ENCODE data around the gene C1orf53.

Gene C1orf53

GRCh38 chr1:197913495-197914276 lies 11.3 kb downstream of the C1orf53 start:
- DNase-seq (ENCODE audit: low read depth) = no peak
- no peak overlapping the region for H3K4me3 ChIP-seq (ENCODE audit: low read depth, low read length)
- TF ChIP-seq MAX (IDR thresholded peaks at IDR 0.05; ENCODE audit: low read depth, low read length) = no peak

- no peak for TF ChIP-seq CTCF (IDR thresholded peaks at IDR 0.05; ENCODE audit: low read depth, low read length)
- no peak for TF ChIP-seq MAX (IDR thresholded peaks at IDR 0.05; ENCODE audit: low read depth, low read length)
- TF ChIP-seq MYC (IDR thresholded peaks at IDR 0.05; ENCODE audit: low read depth, low read length) = no peak
- no peak for TF ChIP-seq POLR2A (IDR thresholded peaks at IDR 0.05; ENCODE audit: extremely low read depth, insufficient read length)
- H3K4me3 ChIP-seq (ENCODE audit: low read depth, low read length) = no peak overlapping the region
- DNase-seq (ENCODE audit: low read depth) = no peak
Measured at GRCh38 chr1:197914510-197914909, 12.1 kb downstream of the C1orf53 start.

- no peak for TF ChIP-seq MAX (IDR thresholded peaks at IDR 0.05; ENCODE audit: low read depth, low read length)
- no peak for TF ChIP-seq CTCF (IDR thresholded peaks at IDR 0.05; ENCODE audit: low read depth, low read length)
- no peak for TF ChIP-seq MYC (IDR thresholded peaks at IDR 0.05; ENCODE audit: low read depth, low read length)
- TF ChIP-seq POLR2A (IDR thresholded peaks at IDR 0.05; ENCODE audit: extremely low read depth, insufficient read length) = no peak
- no peak for DNase-seq (ENCODE audit: low read depth)
- peak overlapping the region; percentile 27 for H3K4me3 ChIP-seq (ENCODE audit: low read depth, low read length)
Measured at GRCh38 chr1:197915260-197915861, 12.9 kb downstream of the C1orf53 start.

GRCh38 chr1:197915862-197916499 lies 13.6 kb downstream of the C1orf53 start:
- peak overlapping the region; percentile 27 for H3K4me3 ChIP-seq (ENCODE audit: low read depth, low read length)
- peak; percentile 57 for DNase-seq (ENCODE audit: low read depth)
- no peak for TF ChIP-seq POLR2A (IDR thresholded peaks at IDR 0.05; ENCODE audit: extremely low read depth, insufficient read length)
- TF ChIP-seq CTCF (IDR thresholded peaks at IDR 0.05; ENCODE audit: low read depth, low read length) = peak; percentile 42

- H3K4me3 ChIP-seq (ENCODE audit: low read depth, low read length) = peak overlapping the region; percentile 27
- TF ChIP-seq MAX (IDR thresholded peaks at IDR 0.05; ENCODE audit: low read depth, low read length) (no peak), POLR2A (IDR thresholded peaks at IDR 0.05; ENCODE audit: extremely low read depth, insufficient read length) (no peak), CTCF (IDR thresholded peaks at IDR 0.05; ENCODE audit: low read depth, low read length) (no peak), MYC (IDR thresholded peaks at IDR 0.05; ENCODE audit: low read depth, low read length) (no peak)
- no peak for DNase-seq (ENCODE audit: low read depth)
Measured at GRCh38 chr1:197916500-197916983, 14.1 kb downstream of the C1orf53 start.
